GM10847 (cell line): Measurements from ENCODE around the gene ACKR2.

ENCODE experiments used
- POLR2A ChIP-seq: IDR thresholded peaks from 2 replicates; pipeline ENCODE4 v1.6.1; 2011; ENCODE audit not compliant: insufficient read length; ENCODE audit errors: extremely low read depth

The ACKR2 gene

GRCh38 chr3:42908675-42909074 is 99.4 kb downstream of the ACKR2 start:
- TF ChIP-seq POLR2A, result no peak

- TF ChIP-seq POLR2A, result no peak
Measured at GRCh38 chr3:42911551-42911950, 102.3 kb downstream of the ACKR2 start.

GRCh38 chr3:42914771-42915515 is 105.7 kb downstream of the ACKR2 start:
- no peak for TF ChIP-seq POLR2A
